H9 (cell line): Measurements from ENCODE around the gene DNAJB6. TPM values are rescaled to one million over a fixed set of nuclear protein-coding genes. Genes with fewer than 3 reads are reported as not detected.
A peak's percentile ranks its signal among the peaks of the same experiment; 100 is the strongest.

Source experiments
- DNase-seq: peaks from one replicate; pipeline ENCODE4 v3.0.0-alpha.2; 2017
- H2AFZ ChIP-seq: one replicate; pipeline ENCODE4 v1.6.1; 2013; ENCODE audit warnings: mild to moderate bottlenecking, low read length, control low read depth, moderate library complexity
- H2AK5ac ChIP-seq: 2 replicates; pipeline ENCODE4 v1.6.1; 2013; ENCODE audit warnings: low read length, control low read depth, mixed read lengths; ENCODE audit not compliant: insufficient read length
- H2BK120ac ChIP-seq: one replicate; pipeline ENCODE4 v1.6.1; 2013; ENCODE audit warnings: low read depth, mild to moderate bottlenecking, low read length, control low read depth, inconsistent platforms; ENCODE audit not compliant: poor library complexity, severe bottlenecking
- H2BK12ac ChIP-seq: 2 replicates; pipeline ENCODE4 v1.6.1; 2013; ENCODE audit warnings: low read length, control low read depth, mixed read lengths, low read depth; ENCODE audit not compliant: insufficient read length
- H2BK15ac ChIP-seq: 2 replicates; pipeline ENCODE4 v1.6.1; 2013; ENCODE audit warnings: low read depth, low read length, control low read depth
- H2BK20ac ChIP-seq: one replicate; pipeline ENCODE4 v1.6.1; 2013; ENCODE audit warnings: low read depth, mild to moderate bottlenecking, low read length, control low read depth, inconsistent platforms; ENCODE audit not compliant: poor library complexity, severe bottlenecking
- H2BK5ac ChIP-seq: 2 replicates; pipeline ENCODE4 v1.6.1; 2013; ENCODE audit warnings: low read length, control low read depth, mixed read lengths; ENCODE audit not compliant: insufficient read length
- H3K14ac ChIP-seq: 2 replicates; pipeline ENCODE4 v1.6.1; 2013; ENCODE audit warnings: low read length, control low read depth; ENCODE audit not compliant: insufficient read depth
- H3K18ac ChIP-seq: 2 replicates; pipeline ENCODE4 v1.6.1; 2013; ENCODE audit warnings: low read depth, mild to moderate bottlenecking, mixed read lengths, low read length, control low read depth; ENCODE audit not compliant: insufficient read length
- H3K23ac ChIP-seq: 2 replicates; pipeline ENCODE4 v1.6.1; 2013; ENCODE audit warnings: low read length, control low read depth, mixed read lengths, low read depth; ENCODE audit not compliant: insufficient read length
- H3K23me2 ChIP-seq: 2 replicates; pipeline ENCODE4 v1.6.1; 2013; ENCODE audit warnings: low read depth, mild to moderate bottlenecking, mixed read lengths, low read length, control low read depth; ENCODE audit not compliant: insufficient read length, poor library complexity, severe bottlenecking
- H3K27ac ChIP-seq: 2 replicates; pipeline ENCODE4 v1.5.1; 2013; ENCODE audit warnings: low read length, control low read depth, mixed read lengths, low read depth; ENCODE audit not compliant: insufficient read length
- H3K27me3 ChIP-seq: 2 replicates; pipeline ENCODE4 v1.6.1; 2013; ENCODE audit warnings: low read length, control low read depth, inconsistent platforms; ENCODE audit not compliant: insufficient read depth
- H3K4ac ChIP-seq: 2 replicates; pipeline ENCODE4 v1.6.1; 2013; ENCODE audit warnings: low read depth, mild to moderate bottlenecking, control low read depth, inconsistent platforms, low read length, moderate library complexity
- H3K4me1 ChIP-seq: 2 replicates; pipeline ENCODE4 v1.6.1; 2013; ENCODE audit warnings: low read length, control low read depth, inconsistent platforms; ENCODE audit not compliant: insufficient read depth
- H3K4me2 ChIP-seq: 2 replicates; pipeline ENCODE4 v1.6.1; 2013; ENCODE audit warnings: low read length, control low read depth, mixed read lengths; ENCODE audit not compliant: insufficient read length, insufficient read depth
- H3K56ac ChIP-seq: 2 replicates; pipeline ENCODE4 v1.6.1; 2013; ENCODE audit warnings: low read depth, mild to moderate bottlenecking, mixed read lengths, low read length, control low read depth; ENCODE audit not compliant: insufficient read length
- H3K79me1 ChIP-seq: 2 replicates; pipeline ENCODE4 v1.6.1; 2013; ENCODE audit warnings: low read depth, mild to moderate bottlenecking, moderate library complexity, low read length, control low read depth, inconsistent platforms; ENCODE audit not compliant: insufficient read depth, poor library complexity, severe bottlenecking
- H3K79me2 ChIP-seq: 2 replicates; pipeline ENCODE4 v1.6.1; 2013; ENCODE audit warnings: low read length, control low read depth, inconsistent platforms; ENCODE audit not compliant: insufficient read depth
- H3K9ac ChIP-seq: 2 replicates; pipeline ENCODE4 v1.6.1; 2013; ENCODE audit warnings: low read length, control low read depth, mixed read lengths; ENCODE audit not compliant: insufficient read length; ENCODE audit errors: extremely low read depth
- H3K9me3 ChIP-seq: one replicate; pipeline ENCODE4 v1.6.1; 2013; ENCODE audit warnings: low read depth, low read length, inconsistent platforms; ENCODE audit not compliant: control insufficient read depth
- H3T11ph ChIP-seq: one replicate; pipeline ENCODE4 v1.6.1; 2013; ENCODE audit warnings: mild to moderate bottlenecking, low read length, control low read depth, inconsistent platforms
- H4K20me1 ChIP-seq: one replicate; pipeline ENCODE4 v1.6.1; 2013; ENCODE audit not compliant: control insufficient read depth, insufficient read length, insufficient read depth
- H4K5ac ChIP-seq: 2 replicates; pipeline ENCODE4 v1.6.1; 2013; ENCODE audit warnings: low read depth, mild to moderate bottlenecking, mixed read lengths, low read length, control low read depth; ENCODE audit not compliant: insufficient read length
- H4K8ac ChIP-seq: replicated peaks from 2 replicates; pipeline ENCODE4 v1.6.1; 2013; ENCODE audit warnings: low read length, control low read depth, mixed read lengths, low read depth; ENCODE audit not compliant: insufficient read length
- H4K91ac ChIP-seq: 2 replicates; pipeline ENCODE4 v1.6.1; 2013; ENCODE audit warnings: low read depth, mild to moderate bottlenecking, moderate library complexity, mixed read lengths, low read length, control low read depth; ENCODE audit not compliant: insufficient read length
- H3K27ac Mint-ChIP-seq, 3 experiments: 2 replicates in 2 of 3; 3 replicates in 1 of 3; pipeline ENCODE4 v1.8.0; 2020 to 2021; ENCODE audit warnings: mixed read lengths in 3 of 3, mild to moderate bottlenecking in 1 of 3, moderate library complexity in 1 of 3
- H3K27me3 Mint-ChIP-seq: 2 replicates; pipeline ENCODE4 v1.8.0; 2021; ENCODE audit warnings: low read depth, mild to moderate bottlenecking, moderate library complexity, mixed read lengths
- H3K36me3 Mint-ChIP-seq, 3 experiments: 2 replicates in 2 of 3; 3 replicates in 1 of 3; pipeline ENCODE4 v1.8.0; 2020 to 2021; ENCODE audit warnings: low read depth in 3 of 3, mixed read lengths in 3 of 3; ENCODE audit not compliant: insufficient read depth in 1 of 3
- H3K4me1 Mint-ChIP-seq, 2 experiments: 2 replicates each; pipeline ENCODE4 v1.8.0; 2020; ENCODE audit warnings: mixed read lengths in 2 of 2
- H3K4me3 Mint-ChIP-seq, 2 experiments: 2 replicates in 1 of 2; 3 replicates in 1 of 2; pipeline ENCODE4 v1.8.0; 2020 to 2021; ENCODE audit warnings: mild to moderate bottlenecking in 2 of 2, mixed read lengths in 2 of 2, moderate library complexity in 1 of 2
- H3K9me3 Mint-ChIP-seq, 2 experiments: 2 replicates in 1 of 2; 3 replicates in 1 of 2; pipeline ENCODE4 v1.8.0; 2020; ENCODE audit warnings: mild to moderate bottlenecking in 2 of 2, mixed read lengths in 2 of 2, moderate library complexity in 1 of 2
- CTCF ChIP-seq: fragments of 200-600 bp; sonication (generic); conservative IDR thresholded peaks from 3 replicates; pipeline ENCODE4 v1.8.0; 2021; ENCODE audit warnings: antibody characterized with exemption, mild to moderate bottlenecking
- WGBS: extraction: QIAGEN DNeasy Blood & Tissue Kit; methylation state at CpG from one replicate; pipeline ENCODE4 v1.1.7; 2013; ENCODE audit warnings: missing lambda C conversion rate, low lambda C conversion rate, mixed read lengths; ENCODE audit not compliant: insufficient read length; ENCODE audit errors: extremely low coverage; 5-methylcytosine and 5-hydroxymethylcytosine counted together
- total RNA-seq: library from RNA; stranded (reverse); gene quantifications from 2 replicates; pipeline ENCODE4 v1.2.1, GENCODE V29; 2021

Gene DNAJB6
- total RNA-seq, 1 experiment from 2014 or later, result 215 TPM

DNA sequence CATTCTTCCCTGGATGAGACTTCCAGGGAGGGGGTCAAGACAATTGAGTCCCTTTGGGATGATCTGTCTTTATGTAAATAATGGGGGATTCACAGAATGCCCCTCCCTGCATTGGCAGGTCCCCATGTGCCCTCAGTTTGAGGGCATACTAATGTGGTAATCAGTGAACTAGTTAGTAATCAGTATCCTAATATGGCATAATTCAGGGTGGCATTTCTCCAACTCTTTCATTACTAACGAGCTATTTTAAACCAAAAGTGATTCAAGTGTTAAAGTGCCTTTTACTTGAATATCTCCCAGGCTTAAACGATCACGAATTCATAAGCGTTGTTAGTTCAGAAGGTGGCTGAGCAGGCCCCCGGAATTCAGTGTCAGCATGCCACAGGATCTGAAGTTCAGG lies 1.6 kb upstream of the DNAJB6 start:
- Histone ChIP-seq H2BK120ac (no peak overlapping the region), H4K91ac (no peak overlapping the region), H2AFZ (no peak overlapping the region), H2BK15ac (no peak overlapping the region), H3K9me3 (no peaks in the 10 kb centered on the region), H3K79me2 (peaks cover 25% of the 10 kb centered on the region), H3K27me3 (no peaks in the 10 kb centered on the region), H4K8ac (no peak overlapping the region), H2AK5ac (no peak overlapping the region), H3K9ac (no peak overlapping the region), H2BK12ac (no peak overlapping the region), H3T11ph (no peak overlapping the region), H3K4me1 (no peaks in the 10 kb centered on the region; the same call in 1 of the 2 replicates), H3K79me1 (no peaks in the 10 kb centered on the region), H3K27ac (no peak overlapping the region), H3K23me2 (peaks cover 11% of the 10 kb centered on the region), H3K56ac (no peak overlapping the region), H2BK5ac (no peak overlapping the region), H4K20me1 (no peaks in the 10 kb centered on the region), H4K5ac (no peak overlapping the region), H3K18ac (no peak overlapping the region), H3K4me2 (peak overlapping the region; percentile 56), H2BK20ac (no peak overlapping the region), H3K14ac (no peak overlapping the region), H3K4ac (no peak overlapping the region), H3K23ac (no peak overlapping the region)
- peaks cover 12 to 22% (median 14%) of the 10 kb centered on the region in 3 experiments for H3K36me3 Mint-ChIP-seq
- no peak for TF ChIP-seq CTCF
- peak overlapping the region; percentile 77 to 97 for H3K4me3 Mint-ChIP-seq
- no CpG with 5 or more reads among the region's 5 CpGs for WGBS
- H3K27ac Mint-ChIP-seq, result no peak overlapping the region
- no peaks in the 10 kb centered on the region for H3K9me3 Mint-ChIP-seq
- H3K27me3 Mint-ChIP-seq, result no peaks in the 10 kb centered on the region; the same call in none of the 2 replicates
- no peak for DNase-seq
- H3K4me1 Mint-ChIP-seq, result peaks cover 28 to 34% of the 10 kb centered on the region in 2 experiments
